Astrocyte (in vitro differentiated cells and primary cell): ENCODE results near the gene DDX1.

Experiments used
- EZH2 ChIP-seq: IDR thresholded peaks from 2 replicates; pipeline ENCODE4 v1.6.1; 2012; ENCODE audit warnings: mild to moderate bottlenecking, low read length, inconsistent platforms; ENCODE audit not compliant: insufficient read depth
- TF ChIP-seq, protein P1 (sequence below): IDR thresholded peaks from 2 replicates; pipeline ENCODE4 v1.5.1; 2011; ENCODE audit warnings: low read depth, mild to moderate bottlenecking, inconsistent platforms, low read length, moderate library complexity; ENCODE audit not compliant: insufficient read depth

DNA sequence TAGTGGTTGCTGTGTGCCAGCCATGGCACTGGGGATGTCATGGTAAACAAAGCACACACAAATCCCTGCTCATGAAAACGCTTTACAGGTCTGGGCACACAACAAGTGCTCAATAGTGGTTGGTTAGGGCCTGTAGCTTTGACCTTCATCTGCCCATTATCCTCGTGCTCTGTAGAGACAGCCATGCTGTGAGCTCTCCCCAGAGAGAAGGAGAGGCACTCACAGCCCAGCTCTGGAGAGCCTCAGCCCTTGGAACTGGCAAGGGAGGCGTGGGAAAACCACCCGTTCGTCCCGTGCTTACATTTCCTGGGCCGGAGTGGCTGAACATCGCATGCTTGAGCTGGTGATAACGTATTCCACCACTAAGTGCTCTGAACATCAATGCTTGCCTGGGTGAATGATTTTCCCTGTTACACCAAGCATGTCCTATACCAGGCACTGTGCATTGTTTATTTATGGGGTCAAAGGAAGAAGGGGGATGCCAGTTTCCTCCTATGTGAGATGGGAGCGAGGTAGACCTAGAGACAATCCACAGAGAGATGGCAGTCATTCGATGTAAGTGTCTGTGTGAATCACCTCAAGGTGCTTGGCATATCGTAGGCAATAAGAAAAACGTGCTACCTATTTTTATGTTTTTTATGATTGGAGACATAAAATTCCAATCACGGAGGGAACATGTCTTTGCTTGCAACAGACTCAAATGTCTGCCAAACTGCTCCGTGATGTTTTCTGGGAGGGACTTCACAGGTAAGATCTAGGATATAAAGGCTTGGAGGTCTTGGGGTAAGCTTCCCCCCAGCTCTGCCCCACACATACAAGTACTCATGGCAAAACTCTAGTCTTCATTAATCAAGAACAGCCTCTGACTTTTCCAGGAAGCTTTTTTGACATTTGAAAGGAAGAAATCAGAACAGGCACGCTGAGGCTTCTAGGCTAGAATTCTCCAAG is 75.5 kb downstream of the DDX1 start:
- no peak for TF ChIP-seq EZH2
- TF ChIP-seq, protein P1, sequence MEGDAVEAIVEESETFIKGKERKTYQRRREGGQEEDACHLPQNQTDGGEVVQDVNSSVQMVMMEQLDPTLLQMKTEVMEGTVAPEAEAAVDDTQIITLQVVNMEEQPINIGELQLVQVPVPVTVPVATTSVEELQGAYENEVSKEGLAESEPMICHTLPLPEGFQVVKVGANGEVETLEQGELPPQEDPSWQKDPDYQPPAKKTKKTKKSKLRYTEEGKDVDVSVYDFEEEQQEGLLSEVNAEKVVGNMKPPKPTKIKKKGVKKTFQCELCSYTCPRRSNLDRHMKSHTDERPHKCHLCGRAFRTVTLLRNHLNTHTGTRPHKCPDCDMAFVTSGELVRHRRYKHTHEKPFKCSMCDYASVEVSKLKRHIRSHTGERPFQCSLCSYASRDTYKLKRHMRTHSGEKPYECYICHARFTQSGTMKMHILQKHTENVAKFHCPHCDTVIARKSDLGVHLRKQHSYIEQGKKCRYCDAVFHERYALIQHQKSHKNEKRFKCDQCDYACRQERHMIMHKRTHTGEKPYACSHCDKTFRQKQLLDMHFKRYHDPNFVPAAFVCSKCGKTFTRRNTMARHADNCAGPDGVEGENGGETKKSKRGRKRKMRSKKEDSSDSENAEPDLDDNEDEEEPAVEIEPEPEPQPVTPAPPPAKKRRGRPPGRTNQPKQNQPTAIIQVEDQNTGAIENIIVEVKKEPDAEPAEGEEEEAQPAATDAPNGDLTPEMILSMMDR, result no peak
